ENCODE data around the gene TLE4. TPM values are rescaled to one million over a fixed set of nuclear protein-coding genes. Genes with fewer than 3 reads are reported as not detected.

The TLE4 gene
- total RNA-seq, 1 donor from 2014 or later, result 98.5 TPM

GRCh38 chr9:79665931-79666330 lies 94.2 kb downstream of the TLE4 start:
- peaks cover 43% of the 10 kb centered on the region for H4K20me1 ChIP-seq (ENCODE audit: insufficient read depth, low read length)
- peaks cover 11% of the 10 kb centered on the region for H3K36me3 Mint-ChIP-seq (ENCODE audit: low read depth, unreplicated experiment)
- H3K4me2 ChIP-seq (ENCODE audit: low read length), result no peak overlapping the region
- H3K27ac ChIP-seq (ENCODE audit: low read depth, low read length), result no peak overlapping the region
- FAIRE-seq (no peak), DNase-seq (ENCODE audit: low read depth) (no peak)
- H3K36me3 ChIP-seq (ENCODE audit: insufficient read depth, low read length), result peaks cover 2% of the 10 kb centered on the region
- peaks cover 10% of the 10 kb centered on the region for H3K4me1 ChIP-seq (ENCODE audit: insufficient read depth, low read length)
- H3K27me3 Mint-ChIP-seq (ENCODE audit: low read depth, unreplicated experiment), result no peaks in the 10 kb centered on the region
- H3K27me3 ChIP-seq (ENCODE audit: insufficient read depth, low read length), result no peaks in the 10 kb centered on the region
- TF ChIP-seq CTCF (IDR thresholded peaks at IDR 0.05; ENCODE audit: insufficient read depth, low read depth, low read length), result no peak
- TF ChIP-seq EZH2 (IDR thresholded peaks at IDR 0.05; ENCODE audit: insufficient read depth, low read length), result no peak
- H3K9ac ChIP-seq (ENCODE audit: low read length), result no peak overlapping the region
- H2AFZ ChIP-seq (ENCODE audit: low read depth, low read length), result no peak overlapping the region
- peaks cover 12% of the 10 kb centered on the region for H3K79me2 ChIP-seq (ENCODE audit: insufficient read depth, low read length)
- H3K9me3 Mint-ChIP-seq (ENCODE audit: unreplicated experiment), result no peaks in the 10 kb centered on the region
- H3K4me3 Mint-ChIP-seq (ENCODE audit: unreplicated experiment), result no peak overlapping the region
- H3K4me1 Mint-ChIP-seq (ENCODE audit: low read depth, unreplicated experiment), result peaks cover 57% of the 10 kb centered on the region
- peak overlapping the region; percentile 55 for H3K27ac Mint-ChIP-seq (ENCODE audit: unreplicated experiment)
- no peaks in the 10 kb centered on the region for H3K9me3 ChIP-seq (ENCODE audit: insufficient read depth, low read depth, low read length)
- no peak overlapping the region for H3K4me3 ChIP-seq (ENCODE audit: insufficient read depth, low read depth, low read length)

- H3K27me3 Mint-ChIP-seq (ENCODE audit: low read depth, unreplicated experiment), result no peaks in the 10 kb centered on the region
- no peak overlapping the region for H3K27ac Mint-ChIP-seq (ENCODE audit: unreplicated experiment)
- H3K9me3 Mint-ChIP-seq (ENCODE audit: unreplicated experiment), result no peaks in the 10 kb centered on the region
- no peak overlapping the region for H3K4me2 ChIP-seq (ENCODE audit: low read length)
- FAIRE-seq, result no peak
- H3K4me3 ChIP-seq (ENCODE audit: insufficient read depth, low read depth, low read length), result no peak overlapping the region
- H3K36me3 Mint-ChIP-seq (ENCODE audit: low read depth, unreplicated experiment), result peaks cover 14% of the 10 kb centered on the region
- peaks cover 47% of the 10 kb centered on the region for H4K20me1 ChIP-seq (ENCODE audit: insufficient read depth, low read length)
- H3K27ac ChIP-seq (ENCODE audit: low read depth, low read length), result no peak overlapping the region
- peaks cover 64% of the 10 kb centered on the region for H3K4me1 Mint-ChIP-seq (ENCODE audit: low read depth, unreplicated experiment)
- TF ChIP-seq CTCF (IDR thresholded peaks at IDR 0.05; ENCODE audit: insufficient read depth, low read depth, low read length) (no peak), EZH2 (IDR thresholded peaks at IDR 0.05; ENCODE audit: insufficient read depth, low read length) (no peak)
- no peak overlapping the region for H3K9ac ChIP-seq (ENCODE audit: low read length)
- no peaks in the 10 kb centered on the region for H3K27me3 ChIP-seq (ENCODE audit: insufficient read depth, low read length)
- no peaks in the 10 kb centered on the region for H3K9me3 ChIP-seq (ENCODE audit: insufficient read depth, low read depth, low read length)
- H3K4me3 Mint-ChIP-seq (ENCODE audit: unreplicated experiment), result no peak overlapping the region
- DNase-seq (ENCODE audit: low read depth), result no peak
- H3K79me2 ChIP-seq (ENCODE audit: insufficient read depth, low read length), result peaks cover 12% of the 10 kb centered on the region
- H3K4me1 ChIP-seq (ENCODE audit: insufficient read depth, low read length), result peaks cover 10% of the 10 kb centered on the region
- H3K36me3 ChIP-seq (ENCODE audit: insufficient read depth, low read length), result peaks cover 7% of the 10 kb centered on the region
- H2AFZ ChIP-seq (ENCODE audit: low read depth, low read length), result no peak overlapping the region
Observed at GRCh38 chr9:79667120-79667519, 95.4 kb downstream of the TLE4 start.

- H3K4me2 ChIP-seq (ENCODE audit: low read length), result no peak overlapping the region
- no peak overlapping the region for H2AFZ ChIP-seq (ENCODE audit: low read depth, low read length)
- H3K4me3 ChIP-seq (ENCODE audit: insufficient read depth, low read depth, low read length), result no peak overlapping the region
- no peak overlapping the region for H3K27ac Mint-ChIP-seq (ENCODE audit: unreplicated experiment)
- peaks cover 12% of the 10 kb centered on the region for H3K79me2 ChIP-seq (ENCODE audit: insufficient read depth, low read length)
- H3K27me3 Mint-ChIP-seq (ENCODE audit: low read depth, unreplicated experiment), result no peaks in the 10 kb centered on the region
- peaks cover 14% of the 10 kb centered on the region for H3K36me3 Mint-ChIP-seq (ENCODE audit: low read depth, unreplicated experiment)
- H3K4me1 ChIP-seq (ENCODE audit: insufficient read depth, low read length), result peaks cover 10% of the 10 kb centered on the region
- no peak for TF ChIP-seq CTCF (IDR thresholded peaks at IDR 0.05; ENCODE audit: insufficient read depth, low read depth, low read length)
- TF ChIP-seq EZH2 (IDR thresholded peaks at IDR 0.05; ENCODE audit: insufficient read depth, low read length), result no peak
- no peaks in the 10 kb centered on the region for H3K9me3 Mint-ChIP-seq (ENCODE audit: unreplicated experiment)
- peaks cover 7% of the 10 kb centered on the region for H3K36me3 ChIP-seq (ENCODE audit: insufficient read depth, low read length)
- no peak overlapping the region for H3K27ac ChIP-seq (ENCODE audit: low read depth, low read length)
- no peak for DNase-seq (ENCODE audit: low read depth)
- FAIRE-seq, result peak; percentile 5
- H3K27me3 ChIP-seq (ENCODE audit: insufficient read depth, low read length), result no peaks in the 10 kb centered on the region
- H4K20me1 ChIP-seq (ENCODE audit: insufficient read depth, low read length), result peaks cover 43% of the 10 kb centered on the region
- H3K9ac ChIP-seq (ENCODE audit: low read length), result no peak overlapping the region
- H3K9me3 ChIP-seq (ENCODE audit: insufficient read depth, low read depth, low read length), result no peaks in the 10 kb centered on the region
- no peak overlapping the region for H3K4me3 Mint-ChIP-seq (ENCODE audit: unreplicated experiment)
- H3K4me1 Mint-ChIP-seq (ENCODE audit: low read depth, unreplicated experiment), result peaks cover 66% of the 10 kb centered on the region
Observed at GRCh38 chr9:79667817-79668436, 96.2 kb downstream of the TLE4 start.
